Testis (tissue), 3 donors: ENCODE measurements around the gene FZD8. TPM values are rescaled to one million over a fixed set of nuclear protein-coding genes. Genes with fewer than 3 reads are reported as not detected.
A peak's percentile ranks its signal among the peaks of the same experiment; 100 is the strongest.

Source experiments
- DNase-seq: peaks from one replicate; pipeline ENCODE4 v3.0.0-alpha.2; 2019
- H3K27ac ChIP-seq, 2 donors: fragments of 200-600 bp; sonication (generic); one replicate each; pipeline ENCODE4 v1.5.1; 2019
- H3K27me3 ChIP-seq: fragments of 200-600 bp; sonication (generic); one replicate; pipeline ENCODE4 v1.5.1; 2019
- H3K36me3 ChIP-seq: fragments of 200-600 bp; sonication (generic); one replicate; pipeline ENCODE4 v1.5.1; 2017; ENCODE audit warnings: low read depth; ENCODE audit errors: missing control alignments
- H3K4me1 ChIP-seq: fragments of 200-600 bp; sonication (generic); one replicate; pipeline ENCODE4 v1.5.1; 2019
- H3K4me3 ChIP-seq, 2 donors: fragments of 200-600 bp; sonication (generic); one replicate each; pipeline ENCODE4 v1.5.1; 2017 to 2019
- H3K9me3 ChIP-seq: fragments of 200-600 bp; sonication (generic); one replicate; pipeline ENCODE4 v1.5.1; 2017
- POLR2A ChIP-seq: fragments of 450-650 bp; IDR thresholded peaks from one replicate; pipeline ENCODE4 v1.6.1; 2017; ENCODE audit warnings: antibody characterized with exemption, mild to moderate bottlenecking, moderate library complexity
- WGBS, 2 donors: methylation state at CpG; one replicate each; pipeline ENCODE4 v1.1.5; 2018; 5-methylcytosine and 5-hydroxymethylcytosine counted together
- intact Hi-C: fragments of 100-400 bp; cut with DNase I; formaldehyde crosslinking; loops from one replicate; pipeline ENCODE4 v1.15.1; 2023; ENCODE audit warnings: low total_unique reads
- polyA plus RNA-seq: library from polyadenylated mRNA; stranded (reverse); fragments of 350-450 nt; fragmentation: Illumina TruSeq; extraction: RNeasy Lipid Tissue Mini Kit (QIAGEN cat#74804); gene quantifications from one replicate; pipeline ENCODE4 v1.2.3, GENCODE V29; 2014; ENCODE audit warnings: low read depth, low replicate concordance; ENCODE audit not compliant: insufficient read depth
- total RNA-seq, 2 donors: library from RNA; depleted of rRNA; stranded (reverse); fragments of >200 nt; gene quantifications; one replicate each; pipeline ENCODE4 v1.2.3, GENCODE V29; 2016
- TF ChIP-seq, protein P1 (sequence below), 3 experiments: fragments of 450-650 bp in 2 of 3; fragments of 200-600 bp in 1 of 3; sonication (generic) in 1 of 3; IDR thresholded peaks; one replicate each; pipeline ENCODE4 v1.5.1; 2016 to 2019; ENCODE audit warnings: antibody characterized with exemption in 3 of 3, mild to moderate bottlenecking in 2 of 3, moderate library complexity in 1 of 3

FZD8 gene
- total and polyA plus RNA-seq, 3 donors from 2014 or later: 4.9 to 16.4 (median 13.0) TPM

- H3K27ac ChIP-seq: no peak overlapping the region
- H3K9me3 ChIP-seq: no peaks in the 10 kb centered on the region
- intact Hi-C loops: loop anchor here (10.0 kb wide), 1 partner anchor 1138 kb away; no protein-coding TSS in a partner anchor
- H3K27me3 ChIP-seq: no peaks in the 10 kb centered on the region
- no peak overlapping the region for H3K4me3 ChIP-seq
- no peak for TF ChIP-seq POLR2A
- TF ChIP-seq, protein P1, sequence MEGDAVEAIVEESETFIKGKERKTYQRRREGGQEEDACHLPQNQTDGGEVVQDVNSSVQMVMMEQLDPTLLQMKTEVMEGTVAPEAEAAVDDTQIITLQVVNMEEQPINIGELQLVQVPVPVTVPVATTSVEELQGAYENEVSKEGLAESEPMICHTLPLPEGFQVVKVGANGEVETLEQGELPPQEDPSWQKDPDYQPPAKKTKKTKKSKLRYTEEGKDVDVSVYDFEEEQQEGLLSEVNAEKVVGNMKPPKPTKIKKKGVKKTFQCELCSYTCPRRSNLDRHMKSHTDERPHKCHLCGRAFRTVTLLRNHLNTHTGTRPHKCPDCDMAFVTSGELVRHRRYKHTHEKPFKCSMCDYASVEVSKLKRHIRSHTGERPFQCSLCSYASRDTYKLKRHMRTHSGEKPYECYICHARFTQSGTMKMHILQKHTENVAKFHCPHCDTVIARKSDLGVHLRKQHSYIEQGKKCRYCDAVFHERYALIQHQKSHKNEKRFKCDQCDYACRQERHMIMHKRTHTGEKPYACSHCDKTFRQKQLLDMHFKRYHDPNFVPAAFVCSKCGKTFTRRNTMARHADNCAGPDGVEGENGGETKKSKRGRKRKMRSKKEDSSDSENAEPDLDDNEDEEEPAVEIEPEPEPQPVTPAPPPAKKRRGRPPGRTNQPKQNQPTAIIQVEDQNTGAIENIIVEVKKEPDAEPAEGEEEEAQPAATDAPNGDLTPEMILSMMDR (IDR thresholded peaks at IDR 0.05): no peak
- H3K36me3 ChIP-seq: no peaks in the 10 kb centered on the region
- 48 to 61% methylated on average over 7 of the region's 7 CpGs for WGBS, 2 donors
- DNase-seq: no peak
- H3K4me1 ChIP-seq: no peaks in the 10 kb centered on the region
These were observed 5.1 kb downstream of the FZD8 start for GRCh38 chr10:35636956-35637355.

DNA sequence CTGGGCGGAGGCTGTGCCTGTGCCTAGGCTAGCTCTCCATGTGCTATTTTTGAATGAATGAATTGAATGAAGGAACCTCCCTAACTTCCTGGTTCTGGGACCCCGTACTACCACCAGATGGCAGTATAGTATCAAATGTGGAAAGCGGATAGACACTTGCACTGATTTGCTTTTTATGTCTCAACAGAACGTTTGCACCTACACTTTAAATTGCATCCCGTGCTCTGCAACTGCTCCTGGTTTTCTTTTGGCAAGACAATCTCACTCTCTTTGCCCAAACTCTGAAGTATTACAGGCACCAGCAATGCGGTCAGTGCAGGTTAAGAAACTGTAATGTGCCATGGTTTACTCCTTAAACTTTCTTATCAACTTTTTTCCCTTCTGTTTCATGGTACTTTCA is 6.5 kb downstream of the FZD8 start:
- 10 to 12% methylated on average over 6 of the region's 6 CpGs for WGBS, 2 donors

GRCh38 chr10:35633006-35633980 is 8.8 kb downstream of the FZD8 start:
- Histone ChIP-seq H3K4me3 (no peak overlapping the region), H3K27ac (no peak overlapping the region), H3K27me3 (no peaks in the 10 kb centered on the region), H3K36me3 (no peaks in the 10 kb centered on the region), H3K4me1 (no peaks in the 10 kb centered on the region), H3K9me3 (no peaks in the 10 kb centered on the region)
- TF ChIP-seq POLR2A: no peak
- TF ChIP-seq, protein P1 (IDR thresholded peaks at IDR 0.05): no peak
- intact Hi-C loops: loop anchor here (10.0 kb wide), 1 partner anchor 1142 kb away; no protein-coding TSS in a partner anchor
- no peak for DNase-seq
- 60 to 61% methylated on average over 12 of the region's 12 CpGs for WGBS, 2 donors

More for the DNA sequence above, 6.5 kb downstream of the FZD8 start:
- TF ChIP-seq, protein P1 (IDR thresholded peaks at IDR 0.05): peak; percentile 75 to 89 (median 88)
- TF ChIP-seq POLR2A: no peak
- Histone ChIP-seq H3K4me1 (no peaks in the 10 kb centered on the region), H3K27ac (no peak overlapping the region), H3K9me3 (no peaks in the 10 kb centered on the region), H3K36me3 (no peaks in the 10 kb centered on the region), H3K27me3 (no peaks in the 10 kb centered on the region), H3K4me3 (no peak overlapping the region)
- intact Hi-C loops: loop anchor here (10.0 kb wide), 1 partner anchor 1139 kb away; no protein-coding TSS in a partner anchor
- peak; percentile 57 for DNase-seq

DNA sequence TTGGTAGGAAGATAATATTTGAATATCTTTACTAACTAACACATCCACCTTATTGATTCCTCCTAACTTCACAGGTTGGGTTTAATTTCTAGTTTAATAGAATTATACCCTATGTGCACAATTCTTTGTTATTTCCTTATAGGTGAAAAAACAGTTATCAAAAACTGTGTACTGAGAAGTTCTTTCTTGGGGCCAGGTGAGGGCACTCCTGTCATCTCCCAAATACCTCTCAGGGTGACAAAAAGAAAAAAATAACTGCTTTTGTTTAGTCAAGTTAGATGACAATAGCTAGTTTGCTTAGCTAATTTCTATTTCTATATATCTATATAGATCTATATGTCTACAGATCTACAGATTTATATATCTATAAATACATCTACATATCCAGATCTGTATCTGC is 10.1 kb downstream of the FZD8 start:
- no peak for DNase-seq
- no peak for TF ChIP-seq POLR2A
- TF ChIP-seq, protein P1 (IDR thresholded peaks at IDR 0.05): no peak
- no peak overlapping the region for H3K4me3 ChIP-seq
- no peaks in the 10 kb centered on the region for H3K4me1 ChIP-seq
- H3K36me3 ChIP-seq: no peaks in the 10 kb centered on the region
- H3K27me3 ChIP-seq: no peaks in the 10 kb centered on the region
- no peak overlapping the region for H3K27ac ChIP-seq
- intact Hi-C loops: loop anchor here (10.0 kb wide), 1 partner anchor 1143 kb away; no protein-coding TSS in a partner anchor
- no peaks in the 10 kb centered on the region for H3K9me3 ChIP-seq
